MM.1S (cell line): ENCODE results near the gene EVI5.
A peak's percentile ranks its signal among the peaks of the same experiment; 100 is the strongest.
"Not testable (repeated sequence)": the region's sequence is repeated elsewhere in the genome, so short reads cannot be mapped to it uniquely, and the experiment has no call there.

Source experiments
- DNase-seq: peaks from one replicate; pipeline ENCODE4 v3.0.0-alpha.2; 2015
- H2AFZ ChIP-seq: fragments of 300-600 bp; sonication (generic); 2 replicates; pipeline ENCODE4 v1.6.0; 2016; ENCODE audit warnings: antibody characterized with exemption, low read length
- H3F3A ChIP-seq: fragments of 300-600 bp; sonication (generic); 2 replicates; pipeline ENCODE4 v1.6.1; 2016; ENCODE audit warnings: mild to moderate bottlenecking, antibody characterized with exemption, low read length, moderate library complexity, mixed read lengths; ENCODE audit not compliant: insufficient read depth
- H3K27ac ChIP-seq: fragments of 300-600 bp; sonication (generic); 2 replicates; pipeline ENCODE4 v1.5.1; 2016; ENCODE audit warnings: mild to moderate bottlenecking, low read length
- H3K27me3 ChIP-seq: fragments of 300-600 bp; sonication (generic); replicated peaks from 2 replicates; pipeline ENCODE4 v1.6.0; 2016; ENCODE audit warnings: low read length; ENCODE audit not compliant: insufficient read depth
- H3K36me3 ChIP-seq: fragments of 300-600 bp; sonication (generic); replicated peaks from 2 replicates; pipeline ENCODE4 v1.6.1; 2016; ENCODE audit warnings: mild to moderate bottlenecking, low read length, mixed read lengths; ENCODE audit not compliant: insufficient read depth
- H3K4me1 ChIP-seq: fragments of 300-600 bp; sonication (generic); 2 replicates; pipeline ENCODE4 v1.6.1; 2016; ENCODE audit warnings: low read length, mixed read lengths
- H3K4me2 ChIP-seq: fragments of 300-600 bp; sonication (generic); 2 replicates; pipeline ENCODE4 v1.6.0; 2016; ENCODE audit warnings: low read depth, low read length
- H3K4me3 ChIP-seq: fragments of 300-600 bp; sonication (generic); 2 replicates; pipeline ENCODE4 v1.5.1; 2016; ENCODE audit warnings: low read length, mixed read lengths
- H3K79me2 ChIP-seq: fragments of 300-600 bp; sonication (generic); 2 replicates; pipeline ENCODE4 v1.6.1; 2016; ENCODE audit warnings: mixed run types, low read length, mixed read lengths
- H3K9ac ChIP-seq: fragments of 300-600 bp; sonication (generic); 2 replicates; pipeline ENCODE4 v1.6.1; 2016; ENCODE audit warnings: low read length, mixed read lengths
- H3K9me2 ChIP-seq: fragments of 300-600 bp; sonication (generic); replicated peaks from 2 replicates; pipeline ENCODE4 v1.6.1; 2016; ENCODE audit warnings: mild to moderate bottlenecking, low read length, mixed read lengths; ENCODE audit not compliant: insufficient read depth
- H3K9me3 ChIP-seq: fragments of 300-600 bp; sonication (generic); replicated peaks from 2 replicates; pipeline ENCODE4 v1.6.1; 2016; ENCODE audit warnings: mild to moderate bottlenecking, low read length, mixed read lengths; ENCODE audit not compliant: insufficient read depth
- H4K20me1 ChIP-seq: fragments of 300-600 bp; sonication (generic); 2 replicates; pipeline ENCODE4 v1.6.1; 2016; ENCODE audit warnings: mild to moderate bottlenecking, low read length, moderate library complexity, mixed read lengths; ENCODE audit not compliant: insufficient read depth
- EZH2 ChIP-seq: fragments of 300-600 bp; sonication (generic); optimal IDR thresholded peaks from 2 replicates; pipeline ENCODE3; 2017; ENCODE audit warnings: low read depth, mild to moderate bottlenecking, antibody characterized with exemption, low read length, mixed read lengths
- EZH2phosphoT487 ChIP-seq: fragments of 300-600 bp; sonication (generic); IDR thresholded peaks from 2 replicates; pipeline ENCODE4 v1.6.1; 2018; ENCODE audit warnings: antibody characterized with exemption, low read length
- TF ChIP-seq, protein P1 (sequence below): fragments of 300-600 bp; sonication (generic); IDR thresholded peaks from 2 replicates; pipeline ENCODE4 v1.5.1; 2016; ENCODE audit warnings: antibody characterized with exemption, low read length, mixed read lengths

Gene EVI5

DNA sequence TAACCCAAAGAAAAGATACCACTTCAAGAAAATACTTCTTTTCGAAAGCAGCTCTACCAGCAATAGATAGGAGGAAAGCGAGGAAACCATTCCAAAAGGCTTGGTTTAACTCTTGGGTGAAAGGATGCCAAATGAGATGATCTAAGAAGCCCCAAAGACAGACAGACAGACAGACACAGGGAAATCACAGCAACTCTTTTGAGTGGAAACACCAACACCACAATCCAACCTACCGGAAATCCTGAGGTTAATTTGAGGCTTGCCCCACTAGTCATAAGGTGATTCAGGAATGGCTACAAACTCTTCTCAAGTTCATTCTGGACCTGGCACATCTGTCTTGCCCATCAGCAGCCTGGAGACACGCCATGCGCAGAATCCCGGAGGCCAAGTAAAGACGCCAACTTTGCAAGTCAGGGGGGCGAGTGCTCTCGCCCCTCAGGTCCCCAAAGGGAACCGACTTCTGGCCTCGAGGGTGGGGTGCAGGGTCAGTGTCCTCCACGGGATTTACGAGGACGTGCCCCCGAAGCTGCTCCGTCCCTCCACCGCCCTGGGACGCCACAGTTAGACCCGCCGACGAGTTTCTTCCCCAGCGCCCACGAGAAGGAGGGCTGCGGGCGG lies 778 bp downstream of the EVI5 start:
- Histone ChIP-seq H3K9me2 (no peaks in the 10 kb centered on the region), H3K4me1 (no peaks in the 10 kb centered on the region), H3K36me3 (no peaks in the 10 kb centered on the region), H3K9me3 (no peaks in the 10 kb centered on the region), H3K79me2 (peaks cover 17% of the 10 kb centered on the region), H3K4me2 (peak overlapping the region; percentile 66), H3K9ac (peak overlapping the region; percentile 77; the same call in 1 of the 2 replicates), H3K4me3 (peak overlapping the region; percentile 80), H3K27me3 (no peaks in the 10 kb centered on the region), H2AFZ (peak overlapping the region; percentile 48; the same call in 1 of the 2 replicates), H3K27ac (peak overlapping the region; percentile 75; the same call in 1 of the 2 replicates), H3F3A (no peaks in the 10 kb centered on the region; the same call in 1 of the 2 replicates), H4K20me1 (no peaks in the 10 kb centered on the region)
- TF ChIP-seq EZH2 = no peak
- TF ChIP-seq, protein P1, sequence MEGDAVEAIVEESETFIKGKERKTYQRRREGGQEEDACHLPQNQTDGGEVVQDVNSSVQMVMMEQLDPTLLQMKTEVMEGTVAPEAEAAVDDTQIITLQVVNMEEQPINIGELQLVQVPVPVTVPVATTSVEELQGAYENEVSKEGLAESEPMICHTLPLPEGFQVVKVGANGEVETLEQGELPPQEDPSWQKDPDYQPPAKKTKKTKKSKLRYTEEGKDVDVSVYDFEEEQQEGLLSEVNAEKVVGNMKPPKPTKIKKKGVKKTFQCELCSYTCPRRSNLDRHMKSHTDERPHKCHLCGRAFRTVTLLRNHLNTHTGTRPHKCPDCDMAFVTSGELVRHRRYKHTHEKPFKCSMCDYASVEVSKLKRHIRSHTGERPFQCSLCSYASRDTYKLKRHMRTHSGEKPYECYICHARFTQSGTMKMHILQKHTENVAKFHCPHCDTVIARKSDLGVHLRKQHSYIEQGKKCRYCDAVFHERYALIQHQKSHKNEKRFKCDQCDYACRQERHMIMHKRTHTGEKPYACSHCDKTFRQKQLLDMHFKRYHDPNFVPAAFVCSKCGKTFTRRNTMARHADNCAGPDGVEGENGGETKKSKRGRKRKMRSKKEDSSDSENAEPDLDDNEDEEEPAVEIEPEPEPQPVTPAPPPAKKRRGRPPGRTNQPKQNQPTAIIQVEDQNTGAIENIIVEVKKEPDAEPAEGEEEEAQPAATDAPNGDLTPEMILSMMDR = no peak
- no peak for TF ChIP-seq EZH2phosphoT487
- DNase-seq = peak; percentile 52

DNA sequence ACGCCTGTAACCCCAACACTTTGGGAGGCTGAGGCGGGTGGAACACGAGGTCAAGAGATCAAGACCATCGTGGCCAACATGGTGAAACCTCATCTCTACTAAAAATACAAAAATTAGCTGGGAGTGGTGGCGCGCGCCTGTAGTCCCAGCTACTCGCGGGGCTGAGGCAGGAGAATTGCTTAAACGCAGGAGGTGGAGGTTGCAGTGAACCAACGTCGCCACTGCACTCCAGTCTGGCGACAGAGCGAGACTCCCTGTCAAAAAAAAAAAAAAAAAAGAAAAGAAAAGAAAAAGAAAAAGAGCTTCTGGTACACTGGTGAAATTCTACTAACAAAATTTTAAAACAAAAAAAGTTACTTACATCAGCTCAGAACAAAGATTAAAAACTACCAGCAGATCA lies 1.4 kb downstream of the EVI5 start:
- not testable (repeated sequence) for H3K27ac ChIP-seq, H3K9ac ChIP-seq, H3K27me3 ChIP-seq, H3K9me3 ChIP-seq, H2AFZ ChIP-seq, H3K36me3 ChIP-seq, H4K20me1 ChIP-seq, H3F3A ChIP-seq, H3K9me2 ChIP-seq, DNase-seq, H3K4me1 ChIP-seq
- Histone ChIP-seq H3K79me2 (peaks cover 17% of the 10 kb centered on the region), H3K4me3 (peak overlapping the region; percentile 80; the same call in 1 of the 2 replicates), H3K4me2 (peak overlapping the region; percentile 66)

DNA sequence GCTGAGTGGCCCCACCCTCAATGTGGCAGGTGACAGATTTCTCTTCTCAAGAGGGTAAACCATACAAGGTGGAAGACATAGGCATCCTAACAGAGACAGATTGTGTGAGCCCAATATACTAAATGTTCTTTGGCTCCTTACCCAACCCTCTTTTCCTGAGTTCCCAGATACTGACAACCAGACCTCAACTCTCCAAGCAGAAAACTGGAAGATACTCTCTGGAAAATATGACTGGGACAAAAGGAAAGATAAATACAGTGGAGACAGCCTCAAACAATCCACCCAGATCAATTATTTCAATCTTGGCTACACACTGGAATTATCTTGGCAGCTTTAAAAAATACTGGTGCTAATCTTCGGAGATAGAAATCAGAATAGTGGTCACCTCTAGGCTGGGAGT lies 6.5 kb downstream of the EVI5 start:
- Histone ChIP-seq H3K4me2 (no peak overlapping the region), H3F3A (no peaks in the 10 kb centered on the region), H3K4me3 (no peak overlapping the region), H3K36me3 (no peaks in the 10 kb centered on the region), H3K9me2 (no peaks in the 10 kb centered on the region), H2AFZ (no peak overlapping the region), H3K9ac (no peak overlapping the region), H3K27ac (no peak overlapping the region), H3K9me3 (no peaks in the 10 kb centered on the region), H3K4me1 (no peaks in the 10 kb centered on the region), H3K79me2 (peaks cover 26% of the 10 kb centered on the region), H3K27me3 (no peaks in the 10 kb centered on the region), H4K20me1 (no peaks in the 10 kb centered on the region)
- TF ChIP-seq EZH2 (no peak), EZH2phosphoT487 (no peak)
- TF ChIP-seq, protein P1 = no peak
- no peak for DNase-seq

DNA sequence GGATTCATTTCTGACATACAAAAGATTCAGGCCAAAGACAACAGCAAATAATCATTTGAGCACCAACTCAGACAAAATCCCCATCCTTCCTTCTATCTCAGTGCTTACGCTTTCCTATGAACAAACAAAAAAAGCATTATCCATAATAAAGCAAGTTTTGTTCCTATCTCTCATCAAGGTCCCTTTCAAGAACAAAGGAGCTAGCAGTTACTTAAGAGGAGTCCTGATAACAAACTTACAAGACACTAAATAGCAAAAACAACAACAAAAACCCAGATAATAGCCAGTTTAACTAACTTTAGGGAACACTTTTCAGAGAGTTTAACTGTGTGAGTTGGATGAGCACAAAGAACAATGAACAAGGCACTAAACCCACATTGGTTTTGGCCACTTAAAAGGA lies 10.5 kb downstream of the EVI5 start:
- no peak for DNase-seq

DNA sequence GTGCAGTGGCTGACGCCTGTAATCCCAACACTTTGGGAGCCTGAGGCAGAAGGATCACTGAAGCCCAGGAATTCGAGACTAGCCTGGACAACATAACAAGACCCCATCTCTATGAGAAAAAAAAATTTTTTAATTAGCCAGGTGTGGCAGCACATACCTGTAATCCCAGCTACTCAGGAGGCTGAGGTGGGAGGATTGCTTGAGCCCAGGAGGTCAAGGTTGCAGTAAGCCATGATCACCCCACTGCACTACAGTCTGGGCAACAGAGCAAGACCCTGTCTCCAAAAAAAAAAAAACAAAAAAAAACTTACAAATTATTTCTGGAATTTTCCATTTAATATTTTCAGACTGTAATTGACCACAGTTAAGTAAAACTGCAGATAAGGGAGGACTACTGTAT lies 11.2 kb downstream of the EVI5 start:
- not testable (repeated sequence) for H4K20me1 ChIP-seq, H3K9ac ChIP-seq, H3K27me3 ChIP-seq, H3K4me3 ChIP-seq, H3K9me2 ChIP-seq, H3K4me2 ChIP-seq, H3K9me3 ChIP-seq, H3K4me1 ChIP-seq, H3K27ac ChIP-seq, H3F3A ChIP-seq, DNase-seq, H3K36me3 ChIP-seq, H2AFZ ChIP-seq
- H3K79me2 ChIP-seq = peaks cover 14% of the 10 kb centered on the region

More for the DNA sequence above, 10.5 kb downstream of the EVI5 start:
- Histone ChIP-seq H3K9ac (no peak overlapping the region), H3K36me3 (no peaks in the 10 kb centered on the region), H3F3A (no peaks in the 10 kb centered on the region), H3K79me2 (peaks cover 14% of the 10 kb centered on the region), H4K20me1 (no peaks in the 10 kb centered on the region), H3K4me2 (no peak overlapping the region), H2AFZ (no peak overlapping the region), H3K27ac (no peak overlapping the region), H3K9me2 (no peaks in the 10 kb centered on the region), H3K27me3 (no peaks in the 10 kb centered on the region), H3K9me3 (no peaks in the 10 kb centered on the region), H3K4me1 (no peaks in the 10 kb centered on the region), H3K4me3 (no peak overlapping the region)
- TF ChIP-seq, protein P1 = no peak
- no peak for TF ChIP-seq EZH2phosphoT487
- TF ChIP-seq EZH2 = no peak
